Measurements from ENCODE around the gene FLOT1. TPM values are rescaled to one million over a fixed set of nuclear protein-coding genes. Genes with fewer than 3 reads are reported as not detected.

Gene FLOT1
- polyA plus RNA-seq, 2 of the 4 experiments (the other 2 are of a cell fraction), result 89.7 to 135 TPM

GRCh38 chr6:30738532-30738931 is 4.0 kb downstream of the FLOT1 start:
- TF ChIP-seq ATOH8 (CRISPR knock-in tag; IDR thresholded peaks at IDR 0.05; ENCODE audit: low read depth) (no peak), POLR2A (IDR thresholded peaks at IDR 0.05; ENCODE audit: low read length) (no peak), EP300 (IDR thresholded peaks at IDR 0.05) (no peak), ZSCAN20 (CRISPR knock-in tag; IDR thresholded peaks at IDR 0.05) (no peak), ESRRA (IDR thresholded peaks at IDR 0.05; ENCODE audit: borderline replicate concordance, low read length) (no peak), ZNF302 (CRISPR knock-in tag; IDR thresholded peaks at IDR 0.05) (no peak), HEYL (CRISPR knock-in tag; IDR thresholded peaks at IDR 0.05) (no peak), NR3C1 (IDR thresholded peaks at IDR 0.05) (no peak), RAD21 (conservative IDR thresholded peaks at IDR 0.05 in 1 of 2, IDR thresholded peaks at IDR 0.05 in 1 of 2) (no peak), SMC3 (IDR thresholded peaks at IDR 0.05) (no peak), HOXB5 (CRISPR knock-in tag; IDR thresholded peaks at IDR 0.05) (no peak), NPAS2 (CRISPR knock-in tag; IDR thresholded peaks at IDR 0.05; ENCODE audit: borderline replicate concordance) (no peak), BHLHE40 (IDR thresholded peaks at IDR 0.05; ENCODE audit: low read depth, low read length) (no peak), KDM1A (IDR thresholded peaks at IDR 0.05; ENCODE audit: low read depth) (no peak), CHD2 (IDR thresholded peaks at IDR 0.05; ENCODE audit: low read length, partially characterized antibody) (no peak), FOSB (CRISPR knock-in tag; IDR thresholded peaks at IDR 0.05) (no peak), ZFP36 (IDR thresholded peaks at IDR 0.05; ENCODE audit: borderline replicate concordance, partially characterized antibody) (no peak)
- TF ChIP-seq, protein P1, sequence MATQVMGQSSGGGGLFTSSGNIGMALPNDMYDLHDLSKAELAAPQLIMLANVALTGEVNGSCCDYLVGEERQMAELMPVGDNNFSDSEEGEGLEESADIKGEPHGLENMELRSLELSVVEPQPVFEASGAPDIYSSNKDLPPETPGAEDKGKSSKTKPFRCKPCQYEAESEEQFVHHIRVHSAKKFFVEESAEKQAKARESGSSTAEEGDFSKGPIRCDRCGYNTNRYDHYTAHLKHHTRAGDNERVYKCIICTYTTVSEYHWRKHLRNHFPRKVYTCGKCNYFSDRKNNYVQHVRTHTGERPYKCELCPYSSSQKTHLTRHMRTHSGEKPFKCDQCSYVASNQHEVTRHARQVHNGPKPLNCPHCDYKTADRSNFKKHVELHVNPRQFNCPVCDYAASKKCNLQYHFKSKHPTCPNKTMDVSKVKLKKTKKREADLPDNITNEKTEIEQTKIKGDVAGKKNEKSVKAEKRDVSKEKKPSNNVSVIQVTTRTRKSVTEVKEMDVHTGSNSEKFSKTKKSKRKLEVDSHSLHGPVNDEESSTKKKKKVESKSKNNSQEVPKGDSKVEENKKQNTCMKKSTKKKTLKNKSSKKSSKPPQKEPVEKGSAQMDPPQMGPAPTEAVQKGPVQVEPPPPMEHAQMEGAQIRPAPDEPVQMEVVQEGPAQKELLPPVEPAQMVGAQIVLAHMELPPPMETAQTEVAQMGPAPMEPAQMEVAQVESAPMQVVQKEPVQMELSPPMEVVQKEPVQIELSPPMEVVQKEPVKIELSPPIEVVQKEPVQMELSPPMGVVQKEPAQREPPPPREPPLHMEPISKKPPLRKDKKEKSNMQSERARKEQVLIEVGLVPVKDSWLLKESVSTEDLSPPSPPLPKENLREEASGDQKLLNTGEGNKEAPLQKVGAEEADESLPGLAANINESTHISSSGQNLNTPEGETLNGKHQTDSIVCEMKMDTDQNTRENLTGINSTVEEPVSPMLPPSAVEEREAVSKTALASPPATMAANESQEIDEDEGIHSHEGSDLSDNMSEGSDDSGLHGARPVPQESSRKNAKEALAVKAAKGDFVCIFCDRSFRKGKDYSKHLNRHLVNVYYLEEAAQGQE (IDR thresholded peaks at IDR 0.05), result no peak
- TF ChIP-seq, protein P2, sequence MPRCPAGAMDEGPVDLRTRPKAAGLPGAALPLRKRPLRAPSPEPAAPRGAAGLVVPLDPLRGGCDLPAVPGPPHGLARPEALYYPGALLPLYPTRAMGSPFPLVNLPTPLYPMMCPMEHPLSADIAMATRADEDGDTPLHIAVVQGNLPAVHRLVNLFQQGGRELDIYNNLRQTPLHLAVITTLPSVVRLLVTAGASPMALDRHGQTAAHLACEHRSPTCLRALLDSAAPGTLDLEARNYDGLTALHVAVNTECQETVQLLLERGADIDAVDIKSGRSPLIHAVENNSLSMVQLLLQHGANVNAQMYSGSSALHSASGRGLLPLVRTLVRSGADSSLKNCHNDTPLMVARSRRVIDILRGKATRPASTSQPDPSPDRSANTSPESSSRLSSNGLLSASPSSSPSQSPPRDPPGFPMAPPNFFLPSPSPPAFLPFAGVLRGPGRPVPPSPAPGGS (IDR thresholded peaks at IDR 0.05), result no peak
- FAIRE-seq, result no peak
- 87% methylated on average over 6 of the region's 6 CpGs for WGBS (ENCODE audit: missing lambda C conversion rate)
- H3K27ac ChIP-seq, result no peak overlapping the region
- H3K4me2 ChIP-seq, result no peak overlapping the region; the same call in 2 of the 3 replicates
- no peaks in the 10 kb centered on the region for H3K9me3 ChIP-seq
- no peak for ATAC-seq
- ChIA-PET POLR2A (interaction anchor here (0.7 to 3.5 kb wide), 3 partner anchors 10 to 43 kb away, joined by 3 to 17 read pairs (median 3); no protein-coding TSS in a partner anchor), CTCF (interaction anchor here (0.6 to 4.7 kb wide), 10 partner anchors 8 to 349 kb away, joined by 3 to 37 read pairs (median 5); no protein-coding TSS in a partner anchor)
- no peak for DNase-seq (ENCODE audit: low read depth in 1 of 2, low spot score in 1 of 2)
- no peak overlapping the region for H3K4me3 ChIP-seq
- peaks cover 38% of the 10 kb centered on the region for H3K4me1 ChIP-seq

DNA sequence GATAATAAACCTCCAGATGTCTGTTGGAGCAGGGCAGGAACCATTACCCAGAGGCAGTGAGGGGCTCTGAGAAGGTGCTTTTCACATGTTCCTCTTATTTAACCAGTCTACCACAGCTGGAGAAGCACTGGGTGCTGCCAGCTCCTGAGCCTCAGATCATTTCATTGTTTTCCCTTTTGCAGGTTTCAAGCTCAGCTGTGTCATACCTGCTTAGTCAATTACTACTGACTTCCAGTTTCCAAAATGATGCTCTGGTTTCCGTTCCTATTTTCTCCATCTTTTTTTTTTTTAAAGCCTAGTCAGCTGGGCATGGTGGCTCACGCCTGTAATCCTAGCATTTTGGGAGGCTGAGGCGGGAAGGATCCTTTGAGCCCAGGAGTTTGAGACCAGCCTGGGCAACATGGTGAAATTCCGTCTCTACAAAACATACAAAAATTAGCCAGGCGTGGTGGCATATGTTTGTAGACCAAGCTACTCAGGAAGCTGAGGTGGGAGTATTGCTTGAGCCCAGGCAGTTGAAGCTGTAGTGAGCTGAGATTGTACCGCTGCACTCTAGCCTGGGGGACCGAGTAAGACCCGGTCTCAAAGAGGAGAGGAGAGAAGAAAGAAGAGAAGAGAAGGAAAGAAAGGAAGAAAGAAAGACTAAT is 6.7 kb downstream of the FLOT1 start:
- peaks cover 36% of the 10 kb centered on the region for H3K4me1 ChIP-seq
- 88% methylated on average over 8 of the region's 8 CpGs for WGBS (ENCODE audit: missing lambda C conversion rate)
- no peak overlapping the region for H3K4me3 ChIP-seq
- CTCF ChIA-PET, result interaction anchor here (0.9 to 1.5 kb wide), 2 partner anchors 13 to 86 kb away, joined by 4 to 5 read pairs; no protein-coding TSS in a partner anchor
- FAIRE-seq (no peak), ATAC-seq (no peak), DNase-seq (ENCODE audit: low read depth in 1 of 2, low spot score in 1 of 2) (no peak)
- no peak overlapping the region for H3K4me2 ChIP-seq
- H3K9me3 ChIP-seq, result no peaks in the 10 kb centered on the region
- no peak overlapping the region for H3K27ac ChIP-seq
- POLR2A ChIA-PET, result no interaction called here
- TF ChIP-seq ZNF302 (CRISPR knock-in tag; IDR thresholded peaks at IDR 0.05), result no peak
- no peak for TF ChIP-seq CEBPB (IDR thresholded peaks at IDR 0.05)
- TF ChIP-seq ZC3H11A (IDR thresholded peaks at IDR 0.05), result no peak
- TF ChIP-seq MAFK (IDR thresholded peaks at IDR 0.05; ENCODE audit: partially characterized antibody), result no peak
- no peak for TF ChIP-seq SMC3 (IDR thresholded peaks at IDR 0.05)
- no peak for TF ChIP-seq FOSL2 (IDR thresholded peaks at IDR 0.05)
- TF ChIP-seq FOSL2 (CRISPR knock-in tag; IDR thresholded peaks at IDR 0.05), result no peak
- TF ChIP-seq CBX2 (IDR thresholded peaks at IDR 0.05; ENCODE audit: borderline replicate concordance, low read depth), result no peak
- TF ChIP-seq EHMT2 (IDR thresholded peaks at IDR 0.05; ENCODE audit: low read depth), result no peak
- TF ChIP-seq TP53 (CRISPR knock-in tag; IDR thresholded peaks at IDR 0.05), result no peak
- no peak for TF ChIP-seq RCOR1 (IDR thresholded peaks at IDR 0.05; ENCODE audit: low read depth, low read length)
- TF ChIP-seq BHLHE40 (IDR thresholded peaks at IDR 0.05; ENCODE audit: low read depth, low read length), result no peak
- no peak for TF ChIP-seq PBX3 (IDR thresholded peaks at IDR 0.05)
- no peak for TF ChIP-seq MAZ (IDR thresholded peaks at IDR 0.05; ENCODE audit: borderline replicate concordance, low read depth, low read length)

All from A549 (cell line).